Measurements from ENCODE around the gene SF1. TPM values are rescaled to one million over a fixed set of nuclear protein-coding genes. Genes with fewer than 3 reads are reported as not detected.

The SF1 gene
- total and polyA plus RNA-seq, 4 experiments from 2014 or later, result 48.3 to 832 (median 481) TPM

- H3K27ac ChIP-seq (ENCODE audit: low read depth, low read length), result no peak overlapping the region
- H3K4me3 ChIP-seq (ENCODE audit: low read length in 2 of 2), result no peak overlapping the region
- H3K4me3 Mint-ChIP-seq, result no peak overlapping the region
- no peak for DNase-seq
- peaks cover 4 to 22% of the 10 kb centered on the region in 2 donors for H3K36me3 Mint-ChIP-seq
- peaks cover 11% of the 10 kb centered on the region for H3K36me3 ChIP-seq (ENCODE audit: insufficient read depth, low read length)
- H3K27ac Mint-ChIP-seq, result peak overlapping the region in 4 of 7 donors; percentile 13 to 70 (median 50)
- peaks cover 11 to 22% (median 17%) of the 10 kb centered on the region in 4 donors for H3K4me1 Mint-ChIP-seq
- peaks cover 18% of the 10 kb centered on the region for H3K4me1 ChIP-seq (ENCODE audit: insufficient read depth, low read length)
- no peaks in the 10 kb centered on the region for H3K27me3 Mint-ChIP-seq
- intact Hi-C loops (cut with micrococcal nuclease), result loop anchor here (5.0 kb wide), 1 partner anchor 227 kb away; the partner anchor contains the start of gene ARL2
- POLR2A ChIA-PET (ENCODE audit: partially characterized antibody), result interaction anchor here (0.6 to 3.0 kb wide), 11 partner anchors 9 to 332 kb away, joined by 3 to 31 read pairs (median 3); partner anchors contain the start of genes CDC42BPG, MAP4K2, PYGM and RASGRP2
- CTCF ChIA-PET (ENCODE audit: partially characterized antibody), result interaction anchor here (1.2 to 2.4 kb wide), 8 partner anchors 10 to 109 kb away, joined by 3 to 7 read pairs (median 4); partner anchors contain the start of genes MEN1 and RASGRP2
- H3K9me3 ChIP-seq (ENCODE audit: control insufficient read depth in 1 of 2, low read length in 2 of 2), result no peaks in the 10 kb centered on the region
- H3K27me3 ChIP-seq (ENCODE audit: insufficient read depth, low read length), result no peaks in the 10 kb centered on the region
- no peaks in the 10 kb centered on the region for H3K9me3 Mint-ChIP-seq
Measured at GRCh38 chr11:64784813-64785581, 6.7 kb upstream of the SF1 start.

- DNase-seq, result no peak
- intact Hi-C loops (cut with micrococcal nuclease), result loop anchor here (1.0 to 10.0 kb wide), 5 partner anchors 32 to 533 kb away; partner anchors contain the start of genes CDC42BPG, CDCA5, FKBP2 and MEN1
- H3K4me1 ChIP-seq (ENCODE audit: insufficient read depth, low read length), result peaks cover 63% of the 10 kb centered on the region
Measured at GRCh38 chr11:64778223-64778472, 194 bp downstream of the SF1 start.

GRCh38 chr11:64777449-64778222 is 706 bp downstream of the SF1 start:
- H3K27me3 Mint-ChIP-seq, result peaks cover 0 to 4% of the 10 kb centered on the region in 2 donors
- H3K4me1 ChIP-seq (ENCODE audit: insufficient read depth, low read length), result peaks cover 68% of the 10 kb centered on the region
- H3K27ac ChIP-seq (ENCODE audit: low read depth, low read length), result peak overlapping the region; percentile 98
- peaks cover 52 to 81% (median 64%) of the 10 kb centered on the region in 4 donors for H3K4me1 Mint-ChIP-seq
- ChIA-PET POLR2A (ENCODE audit: partially characterized antibody) (interaction anchor here (0.7 to 33.1 kb wide), 28 partner anchors 9 to 1082 kb away, joined by 3 to 1500 read pairs (median 10); partner anchors contain the start of genes ARL2, CDC42BPG, EHD1 and FAU), CTCF (ENCODE audit: partially characterized antibody) (interaction anchor here (1.5 to 4.1 kb wide), 5 partner anchors 10 to 89 kb away, joined by 3 to 37 read pairs (median 4); partner anchors contain the start of genes PYGM and RASGRP2)
- H3K36me3 Mint-ChIP-seq, result peaks cover 48 to 56% of the 10 kb centered on the region in 2 donors
- no peaks in the 10 kb centered on the region for H3K27me3 ChIP-seq (ENCODE audit: insufficient read depth, low read length)
- peaks cover 0 to 10% (median 0%) of the 10 kb centered on the region in 8 donors for H3K9me3 Mint-ChIP-seq
- peak overlapping the region; percentile 94 to 98 for H3K4me3 ChIP-seq (ENCODE audit: low read length in 2 of 2)
- no peaks in the 10 kb centered on the region for H3K9me3 ChIP-seq (ENCODE audit: control insufficient read depth in 1 of 2, low read length in 2 of 2)
- DNase-seq, result peak; percentile 78 to 86 (median 85)
- H3K27ac Mint-ChIP-seq, result peak overlapping the region; percentile 93 to 98 (median 95)
- intact Hi-C loops (cut with micrococcal nuclease), result loop anchor here (1.0 to 10.0 kb wide), 6 partner anchors 15 to 533 kb away; partner anchors contain the start of genes CDC42BPG, CDCA5, FKBP2 and MEN1
- peak overlapping the region; percentile 89 to 96 (median 94) for H3K4me3 Mint-ChIP-seq
- peaks cover 47% of the 10 kb centered on the region for H3K36me3 ChIP-seq (ENCODE audit: insufficient read depth, low read length)

More at GRCh38 chr11:64778223-64778472, 194 bp downstream of the SF1 start:
- peak overlapping the region in 1 of 2 donors; percentile 44 for H3K4me3 ChIP-seq (ENCODE audit: low read length in 2 of 2)
- H3K36me3 Mint-ChIP-seq, result peaks cover 43 to 51% of the 10 kb centered on the region in 2 donors
- H3K36me3 ChIP-seq (ENCODE audit: insufficient read depth, low read length), result peaks cover 42% of the 10 kb centered on the region
- H3K9me3 Mint-ChIP-seq, result peaks cover 0 to 10% (median 0%) of the 10 kb centered on the region in 8 donors
- H3K27me3 Mint-ChIP-seq, result peaks cover 0 to 4% of the 10 kb centered on the region in 2 donors
- CTCF ChIA-PET (ENCODE audit: partially characterized antibody), result interaction anchor here (0.6 to 2.3 kb wide), 12 partner anchors 9 to 506 kb away, joined by 3 to 20 read pairs (median 4); partner anchors contain the start of genes CDC42BPG and RASGRP2
- POLR2A ChIA-PET (ENCODE audit: partially characterized antibody), result interaction anchor here (0.9 to 33.1 kb wide), 43 partner anchors 8 to 1937 kb away, joined by 3 to 1500 read pairs (median 7); partner anchors contain the start of genes CDC42BPG, EHD1, FAU and FOSL1
- peak overlapping the region in 7 of 8 donors; percentile 86 to 92 (median 88) for H3K4me3 Mint-ChIP-seq
- peak overlapping the region; percentile 98 for H3K27ac ChIP-seq (ENCODE audit: low read depth, low read length)
- H3K4me1 Mint-ChIP-seq, result peaks cover 46 to 76% (median 60%) of the 10 kb centered on the region in 4 donors
- peak overlapping the region; percentile 98 to 100 (median 98) for H3K27ac Mint-ChIP-seq
- no peaks in the 10 kb centered on the region for H3K27me3 ChIP-seq (ENCODE audit: insufficient read depth, low read length)
- no peaks in the 10 kb centered on the region for H3K9me3 ChIP-seq (ENCODE audit: control insufficient read depth in 1 of 2, low read length in 2 of 2)

GRCh38 chr11:64776875-64777274 is 1.5 kb downstream of the SF1 start:
- Histone ChIP-seq H3K9me3 (ENCODE audit: control insufficient read depth in 1 of 2, low read length in 2 of 2) (no peaks in the 10 kb centered on the region), H3K27me3 (ENCODE audit: insufficient read depth, low read length) (no peaks in the 10 kb centered on the region), H3K4me3 (ENCODE audit: low read length in 2 of 2) (peak overlapping the region; percentile 94 to 98), H3K4me1 (ENCODE audit: insufficient read depth, low read length) (peaks cover 75% of the 10 kb centered on the region), H3K27ac (ENCODE audit: low read depth, low read length) (peak overlapping the region; percentile 73), H3K36me3 (ENCODE audit: insufficient read depth, low read length) (peaks cover 55% of the 10 kb centered on the region)
- Mint-ChIP-seq H3K27ac (peak overlapping the region; percentile 93 to 98 (median 95)), H3K4me1 (peaks cover 57 to 88% (median 69%) of the 10 kb centered on the region in 4 donors), H3K4me3 (peak overlapping the region; percentile 89 to 96 (median 94)), H3K36me3 (peaks cover 55 to 64% of the 10 kb centered on the region in 2 donors), H3K27me3 (peaks cover 0 to 4% of the 10 kb centered on the region in 2 donors), H3K9me3 (peaks cover 0 to 10% (median 0%) of the 10 kb centered on the region in 8 donors)
- ChIA-PET CTCF (ENCODE audit: partially characterized antibody) (interaction anchor here (1.1 to 4.1 kb wide), 8 partner anchors 9 to 88 kb away, joined by 3 to 37 read pairs (median 4); partner anchors contain the start of genes PYGM and RASGRP2), POLR2A (ENCODE audit: partially characterized antibody) (interaction anchor here (0.6 to 33.1 kb wide), 10 partner anchors 12 to 798 kb away, joined by 3 to 1500 read pairs (median 11); partner anchors contain the start of genes ARL2, MAP4K2, MEN1 and PPP2R5B)
- intact Hi-C loops (cut with micrococcal nuclease), result loop anchor here (2.0 to 10.0 kb wide), 2 partner anchors 14 to 532 kb away; partner anchors contain the start of genes FKBP2 and PPP1R14B
- peak in 1 of 5 donors; percentile 35 for DNase-seq

GRCh38 chr11:64776425-64776824 is 1.9 kb downstream of the SF1 start:
- peak overlapping the region; percentile 73 for H3K27ac ChIP-seq (ENCODE audit: low read depth, low read length)
- no peaks in the 10 kb centered on the region for H3K9me3 ChIP-seq (ENCODE audit: control insufficient read depth in 1 of 2, low read length in 2 of 2)
- H3K9me3 Mint-ChIP-seq, result peaks cover 0 to 10% (median 0%) of the 10 kb centered on the region in 8 donors
- peaks cover 0 to 4% of the 10 kb centered on the region in 2 donors for H3K27me3 Mint-ChIP-seq
- H3K36me3 ChIP-seq (ENCODE audit: insufficient read depth, low read length), result peaks cover 60% of the 10 kb centered on the region
- peaks cover 80% of the 10 kb centered on the region for H3K4me1 ChIP-seq (ENCODE audit: insufficient read depth, low read length)
- peaks cover 60 to 93% (median 73%) of the 10 kb centered on the region in 4 donors for H3K4me1 Mint-ChIP-seq
- H3K4me3 ChIP-seq (ENCODE audit: low read length in 2 of 2), result peak overlapping the region; percentile 94 to 98
- POLR2A ChIA-PET (ENCODE audit: partially characterized antibody), result interaction anchor here (0.6 to 33.1 kb wide), 9 partner anchors 9 to 798 kb away, joined by 3 to 1500 read pairs (median 5); partner anchors contain the start of genes MAP4K2, MEN1, PPP2R5B and PYGM
- CTCF ChIA-PET (ENCODE audit: partially characterized antibody), result interaction anchor here (0.7 to 4.1 kb wide), 9 partner anchors 8 to 88 kb away, joined by 3 to 37 read pairs (median 4); partner anchors contain the start of genes PYGM and RASGRP2
- peak overlapping the region; percentile 89 to 96 (median 94) for H3K4me3 Mint-ChIP-seq
- no peaks in the 10 kb centered on the region for H3K27me3 ChIP-seq (ENCODE audit: insufficient read depth, low read length)
- H3K27ac Mint-ChIP-seq, result peak overlapping the region; percentile 93 to 98 (median 95)
- intact Hi-C loops (cut with micrococcal nuclease), result loop anchor here (2.0 to 10.0 kb wide), 2 partner anchors 14 to 532 kb away; partner anchors contain the start of genes FKBP2 and PPP1R14B
- peaks cover 60 to 68% of the 10 kb centered on the region in 2 donors for H3K36me3 Mint-ChIP-seq
- peak in 1 of 5 donors; percentile 15 for DNase-seq

- ChIA-PET POLR2A (ENCODE audit: partially characterized antibody) (interaction anchor here (0.8 to 33.1 kb wide), 6 partner anchors 9 to 85 kb away, joined by 3 to 1500 read pairs (median 6); partner anchors contain the start of genes MEN1, PYGM and RASGRP2), CTCF (ENCODE audit: partially characterized antibody) (interaction anchor here (0.7 to 4.1 kb wide), 7 partner anchors 10 to 343 kb away, joined by 3 to 37 read pairs (median 6); partner anchors contain the start of genes MAP4K2, RASGRP2 and ZNHIT2)
- Mint-ChIP-seq H3K4me1 (peaks cover 58 to 89% (median 74%) of the 10 kb centered on the region in 4 donors), H3K9me3 (peaks cover 0 to 10% (median 0%) of the 10 kb centered on the region in 8 donors), H3K36me3 (peaks cover 81 to 89% of the 10 kb centered on the region in 2 donors), H3K27ac (peak overlapping the region in 4 of 7 donors; percentile 25 to 94 (median 58)), H3K4me3 (peak overlapping the region in 7 of 8 donors; percentile 25 to 96 (median 55)), H3K27me3 (peaks cover 0 to 4% of the 10 kb centered on the region in 2 donors)
- no peak for DNase-seq
- no peaks in the 10 kb centered on the region for H3K9me3 ChIP-seq (ENCODE audit: control insufficient read depth in 1 of 2, low read length in 2 of 2)
- intact Hi-C loops (cut with micrococcal nuclease), result loop anchor here (10.0 kb wide), 1 partner anchor 529 kb away; the partner anchor contains the start of genes FKBP2 and PPP1R14B
- no peak overlapping the region for H3K27ac ChIP-seq (ENCODE audit: low read depth, low read length)
- no peak overlapping the region for H3K4me3 ChIP-seq (ENCODE audit: low read length in 2 of 2)
- peaks cover 81% of the 10 kb centered on the region for H3K4me1 ChIP-seq (ENCODE audit: insufficient read depth, low read length)
- H3K36me3 ChIP-seq (ENCODE audit: insufficient read depth, low read length), result peaks cover 82% of the 10 kb centered on the region
- no peaks in the 10 kb centered on the region for H3K27me3 ChIP-seq (ENCODE audit: insufficient read depth, low read length)
Measured at GRCh38 chr11:64774144-64774543, 4.2 kb downstream of the SF1 start.
